GM08714 (cell line): ENCODE data around the gene RGS4.

ENCODE experiments used
- H3K4me3 ChIP-seq: fragments of 200-500 bp; sonication (Bioruptor generic); 2 replicates; pipeline ENCODE4 v1.5.1; 2014; ENCODE audit warnings: mild to moderate bottlenecking, low read length, inconsistent platforms
- ZNF274 ChIP-seq: IDR thresholded peaks from 2 replicates; pipeline ENCODE4 v1.6.1; 2012; ENCODE audit warnings: mild to moderate bottlenecking, low read depth, low read length

The RGS4 gene

DNA sequence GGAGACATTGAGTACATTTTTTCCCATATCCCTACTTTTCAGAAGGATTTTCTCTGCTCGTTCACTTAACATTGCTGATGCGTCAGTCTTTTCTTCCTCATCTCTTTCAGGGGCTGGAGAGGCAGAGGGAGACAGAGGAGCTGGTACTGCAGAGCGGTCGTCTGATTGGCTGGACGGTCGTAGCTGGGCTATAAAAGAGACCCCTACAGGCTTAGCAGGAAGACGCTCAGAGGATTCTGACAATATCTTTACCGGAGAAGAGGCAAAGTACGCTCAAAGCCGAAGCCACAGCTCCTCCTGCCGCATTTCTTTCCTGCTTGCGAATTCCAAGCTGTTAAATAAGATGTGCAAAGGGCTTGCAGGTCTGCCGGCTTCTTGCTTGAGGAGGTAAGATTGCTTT lies at the start of gene RGS4:
RGS4 (plus strand) TSS at position 220 of the 400 bp plus-strand sequence; CDS start at position 344, 124 bp downstream.
- no peak within 1 kb of the TSS for H3K4me3 ChIP-seq
- no peak for TF ChIP-seq ZNF274

DNA sequence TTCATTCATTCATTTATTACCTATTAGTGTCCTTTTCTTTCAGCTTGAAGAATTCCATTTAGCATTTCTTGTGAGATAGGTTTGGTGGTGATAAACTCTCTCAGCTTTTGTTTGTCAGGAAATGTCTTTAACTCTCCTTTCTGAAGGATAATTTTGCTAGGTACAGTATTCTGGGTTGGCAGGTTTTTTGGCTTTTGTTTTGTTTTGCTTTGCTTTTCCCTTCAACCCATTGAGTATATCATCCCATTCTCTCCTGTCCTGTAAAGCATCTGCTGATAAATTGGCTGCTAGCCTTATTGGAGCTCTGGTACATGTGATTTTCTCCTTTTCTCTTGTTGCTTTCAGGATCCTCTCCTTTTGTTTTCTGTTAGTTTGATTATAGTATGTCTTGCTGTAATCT lies 47.0 kb upstream of the RGS4 start:
- TF ChIP-seq ZNF274, result no peak
- H3K4me3 ChIP-seq, result no peak overlapping the region

DNA sequence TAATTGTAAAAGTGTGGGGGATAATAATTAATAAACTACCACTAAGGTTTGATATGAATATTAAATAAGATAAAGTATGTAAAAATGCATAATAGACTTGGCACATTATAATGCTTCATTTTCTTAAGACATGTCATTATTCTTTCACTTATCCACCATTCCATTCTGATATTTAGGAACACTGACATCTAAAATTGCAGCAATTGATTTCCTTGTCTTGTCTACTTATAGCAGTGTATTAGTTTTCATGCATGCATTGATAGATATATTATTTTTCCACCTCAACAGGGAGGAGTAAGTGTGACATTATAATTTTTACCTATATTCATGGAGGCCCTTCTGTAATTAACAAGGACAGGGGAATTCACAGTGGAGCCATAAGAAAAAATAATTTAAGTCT lies 41.6 kb upstream of the RGS4 start:
- TF ChIP-seq ZNF274, result no peak
- H3K4me3 ChIP-seq, result no peak overlapping the region

DNA sequence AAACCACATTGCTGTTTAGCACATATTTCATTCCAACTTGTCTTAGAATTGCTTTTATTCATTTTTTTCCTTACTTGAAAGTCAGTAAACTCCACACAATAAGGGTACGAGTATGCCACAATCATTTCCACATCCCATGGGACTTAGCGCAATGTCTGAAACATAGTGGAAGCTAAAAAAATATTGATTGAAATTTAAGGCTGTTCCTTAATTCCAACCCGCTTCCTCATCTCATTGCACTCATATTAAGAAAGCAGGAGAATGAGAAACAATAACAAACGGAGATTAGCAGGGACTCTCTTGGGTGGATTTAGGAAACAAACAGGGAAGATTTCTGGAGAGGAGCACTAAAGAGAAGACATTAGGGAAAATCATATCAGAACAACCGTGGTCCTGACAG lies 39.3 kb upstream of the RGS4 start:
- TF ChIP-seq ZNF274, result no peak
- H3K4me3 ChIP-seq, result no peak overlapping the region

DNA sequence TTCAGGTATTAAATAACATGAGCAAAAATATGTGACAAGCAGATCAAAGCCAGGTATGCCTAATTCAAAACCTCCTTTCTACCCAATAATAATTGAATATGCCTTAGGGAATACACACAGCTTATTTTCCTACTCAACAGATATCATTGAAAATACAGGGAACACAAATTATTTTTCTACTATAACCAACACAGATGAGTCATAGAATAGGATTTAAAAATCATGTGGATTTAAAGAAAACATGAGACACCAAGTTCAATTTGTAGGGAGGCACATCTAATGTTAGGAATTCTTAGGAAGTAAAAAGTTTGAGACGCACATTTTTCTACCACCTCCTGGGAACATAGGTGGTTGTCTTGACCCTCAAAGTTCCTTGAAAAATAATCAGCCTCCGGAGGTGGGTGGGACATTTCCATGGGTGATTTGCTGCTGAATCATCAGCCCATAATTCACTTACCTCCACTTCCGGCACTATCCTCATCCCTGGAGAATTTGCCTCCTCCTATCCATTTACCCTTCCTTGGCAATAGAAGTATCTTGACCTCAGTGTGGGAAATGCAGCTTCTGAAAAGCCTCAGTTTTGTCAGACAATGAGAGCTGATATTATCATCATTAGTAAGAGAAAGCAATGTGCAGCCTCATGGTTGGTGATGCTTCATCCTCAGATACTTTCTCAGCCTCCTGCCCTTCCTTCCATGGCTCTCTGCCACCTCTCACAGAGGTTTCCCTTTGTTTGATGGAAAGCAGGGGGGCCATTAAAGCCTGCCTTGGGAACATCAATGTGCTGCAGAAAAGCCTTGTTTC lies 33.5 kb upstream of the RGS4 start:
- no peak overlapping the region for H3K4me3 ChIP-seq
- no peak for TF ChIP-seq ZNF274

DNA sequence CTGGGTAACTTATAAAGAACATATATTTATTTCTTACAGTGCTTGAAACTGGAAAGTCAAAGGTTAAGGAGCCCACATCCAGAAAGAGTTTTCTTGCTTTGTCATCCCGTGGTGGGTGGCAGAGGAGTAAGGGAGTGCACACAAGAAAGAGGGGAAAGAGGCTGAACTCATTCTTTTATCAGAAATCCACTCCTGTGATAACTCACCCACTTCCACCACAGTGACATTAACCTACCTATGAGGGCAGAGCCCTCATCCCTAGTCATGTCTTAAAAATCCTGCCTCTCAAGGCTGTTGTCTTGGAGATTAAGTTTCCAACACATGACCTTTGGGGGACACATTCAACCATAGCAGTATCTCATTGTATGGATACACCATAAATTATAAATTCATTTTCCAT lies 32.5 kb upstream of the RGS4 start:
- no peak for TF ChIP-seq ZNF274
- H3K4me3 ChIP-seq, result no peak overlapping the region

DNA sequence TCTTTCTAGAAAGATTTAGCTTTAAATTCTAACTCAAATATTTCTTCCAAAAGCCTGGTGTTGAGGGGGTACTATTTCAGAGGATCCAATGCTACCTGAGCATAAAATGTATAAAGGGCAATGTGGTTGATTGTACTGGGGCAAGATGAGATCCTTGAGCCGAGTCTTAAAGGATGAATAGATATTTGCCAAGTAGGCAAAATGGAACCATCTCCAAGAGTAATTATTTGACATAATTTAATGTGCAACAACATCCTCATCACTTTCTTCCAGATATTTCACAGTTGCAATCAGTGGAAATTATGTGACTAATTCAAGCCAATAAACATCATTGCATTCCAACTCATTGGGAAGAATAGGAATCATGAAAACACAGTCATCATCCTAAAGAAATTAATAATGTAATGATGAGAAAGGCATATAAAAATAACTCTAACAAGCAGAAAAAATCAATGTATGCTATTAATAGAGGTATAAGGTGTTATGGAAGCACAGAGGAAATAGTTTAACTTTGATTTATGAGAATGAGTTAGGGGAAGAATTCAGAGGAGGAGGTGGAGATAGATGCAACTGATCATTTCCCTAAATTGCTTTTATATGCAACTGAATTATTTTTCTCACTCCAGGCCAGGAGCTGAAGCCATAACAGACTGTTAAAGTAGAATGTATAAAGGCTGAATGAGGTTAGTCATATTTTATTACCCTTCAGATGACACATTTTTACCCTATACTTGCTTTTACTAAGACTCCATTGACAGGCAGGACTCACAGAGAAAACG lies 30.0 kb upstream of the RGS4 start:
- H3K4me3 ChIP-seq, result no peak overlapping the region
- no peak for TF ChIP-seq ZNF274

DNA sequence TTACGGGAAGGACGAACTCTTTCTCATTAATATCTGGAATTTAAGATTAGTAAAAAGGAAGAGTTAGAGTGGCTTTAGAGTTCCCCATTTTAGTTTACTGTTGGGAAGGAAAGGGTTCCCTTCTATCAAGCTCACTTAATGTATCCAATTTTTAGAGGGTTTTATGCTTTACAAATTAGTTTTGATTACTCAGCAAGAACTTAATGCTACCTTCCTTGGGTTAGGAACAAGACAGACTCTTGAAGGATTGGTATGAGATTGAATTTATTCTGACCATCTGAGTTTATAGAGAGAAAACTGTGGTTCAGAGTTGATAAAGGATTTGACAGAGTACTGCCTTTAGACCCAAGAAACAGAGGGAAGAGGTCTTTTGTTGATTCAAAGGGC lies 29.5 kb upstream of the RGS4 start:
- H3K4me3 ChIP-seq, result no peak overlapping the region
- no peak for TF ChIP-seq ZNF274

DNA sequence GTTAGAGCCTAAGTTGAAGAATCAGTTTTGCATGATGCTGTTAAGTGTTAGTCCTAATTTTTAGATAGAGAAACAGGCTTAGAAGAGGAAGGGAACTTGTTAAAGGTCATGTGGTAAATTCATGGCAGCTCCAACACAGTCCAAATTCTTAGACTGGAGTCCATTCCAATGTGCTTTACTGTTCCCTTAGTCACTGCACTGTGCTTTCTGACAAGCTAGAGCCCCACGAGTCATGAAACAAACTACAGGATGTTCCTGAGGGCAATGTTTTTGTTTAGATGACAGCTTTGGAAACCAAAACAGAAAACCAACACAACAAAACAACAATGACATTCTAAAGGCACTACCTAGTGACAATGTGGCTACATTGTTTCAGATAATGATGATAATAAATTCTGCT lies 23.1 kb upstream of the RGS4 start:
- no peak for TF ChIP-seq ZNF274
- H3K4me3 ChIP-seq, result no peak overlapping the region

DNA sequence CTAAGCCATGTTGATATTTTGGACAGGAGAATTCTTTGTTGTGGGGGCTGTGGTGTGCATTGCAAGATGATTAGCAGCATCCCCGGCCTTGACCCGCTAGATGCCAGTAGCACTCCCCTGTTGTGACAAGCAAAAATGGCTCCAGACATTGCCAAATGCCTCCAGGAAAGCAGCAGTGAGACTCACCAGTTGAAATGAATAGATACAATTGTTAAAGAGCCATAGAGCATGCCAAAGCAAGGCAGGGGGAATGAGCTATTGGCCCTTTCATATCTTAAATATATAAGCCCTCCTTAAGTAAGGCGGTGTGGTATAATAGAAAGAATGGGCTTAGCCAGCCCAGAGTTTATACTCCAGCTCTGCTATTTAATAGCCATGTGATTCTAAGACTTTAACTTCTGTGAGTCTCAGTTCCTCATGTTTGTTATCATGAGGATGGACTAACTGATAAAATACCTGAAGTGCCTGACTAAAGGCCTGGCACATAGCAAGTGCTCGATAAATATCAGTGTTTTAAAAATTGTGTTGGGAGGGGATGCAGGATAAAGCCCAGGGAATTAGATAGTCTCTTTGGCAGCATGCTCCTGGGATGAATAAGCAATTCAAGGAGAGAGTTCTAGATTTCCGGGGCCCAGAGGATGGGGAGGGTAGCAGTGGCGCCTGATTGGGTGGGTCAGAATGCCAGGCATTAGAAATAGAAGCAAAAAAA lies 21.1 kb upstream of the RGS4 start:
- TF ChIP-seq ZNF274, result no peak
- H3K4me3 ChIP-seq, result no peak overlapping the region

DNA sequence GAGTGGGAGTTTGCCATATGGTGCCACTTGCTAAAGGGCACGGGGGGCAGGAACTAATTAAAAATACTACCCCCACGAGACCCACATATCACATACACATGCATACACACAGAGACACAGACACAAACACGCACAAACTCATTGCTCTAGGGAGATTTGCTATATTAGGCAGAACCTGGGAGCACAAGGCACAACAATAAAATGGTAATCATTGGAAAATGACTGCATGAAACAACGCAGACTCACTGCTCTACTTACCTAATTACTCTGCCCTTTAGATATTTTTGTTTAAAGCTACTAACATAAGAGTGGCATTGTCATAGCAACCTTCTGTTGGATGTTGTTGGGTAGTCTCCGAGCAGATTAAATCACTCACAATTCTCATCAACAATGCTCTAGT lies 20.3 kb upstream of the RGS4 start:
- no peak for TF ChIP-seq ZNF274
- no peak overlapping the region for H3K4me3 ChIP-seq

DNA sequence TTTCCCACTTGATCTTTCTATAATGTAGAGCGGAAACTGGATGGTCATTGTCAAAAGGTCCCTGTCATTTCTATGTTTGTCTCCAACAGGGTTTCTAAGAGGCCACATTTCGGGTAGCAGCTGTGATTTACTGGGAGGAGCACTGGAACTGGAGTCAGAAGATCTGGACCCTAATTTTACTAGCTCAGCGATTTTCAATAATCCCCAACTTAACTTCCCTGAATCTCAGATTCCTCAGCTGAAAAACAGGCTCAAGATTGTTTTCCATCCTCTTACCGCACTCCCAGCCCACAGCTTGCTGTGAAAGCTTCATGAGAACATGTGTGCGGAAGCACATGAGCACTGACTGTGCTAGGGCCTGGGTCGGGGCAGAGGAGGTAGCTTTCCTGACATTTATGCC lies 19.9 kb upstream of the RGS4 start:
- no peak for TF ChIP-seq ZNF274
- no peak overlapping the region for H3K4me3 ChIP-seq

DNA sequence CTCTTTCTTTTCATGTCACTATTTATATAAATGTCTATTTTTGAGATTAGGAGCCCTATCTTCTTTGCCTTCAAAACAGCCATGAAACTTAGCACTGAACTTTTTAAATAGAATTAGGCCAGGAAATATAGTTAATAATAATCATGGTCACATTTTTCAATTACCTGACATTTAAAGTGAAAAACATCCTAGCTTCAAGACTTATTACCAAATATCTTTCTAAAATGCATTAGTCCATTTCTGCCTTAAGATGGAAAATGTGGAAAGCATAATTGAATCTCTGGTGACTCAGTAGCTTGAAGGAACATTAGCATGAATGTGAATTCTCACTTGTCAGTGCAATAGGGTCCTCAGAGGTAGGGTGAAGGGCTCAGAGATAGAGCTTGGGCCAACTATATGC lies 18.7 kb upstream of the RGS4 start:
- no peak for TF ChIP-seq ZNF274
- H3K4me3 ChIP-seq, result no peak overlapping the region

DNA sequence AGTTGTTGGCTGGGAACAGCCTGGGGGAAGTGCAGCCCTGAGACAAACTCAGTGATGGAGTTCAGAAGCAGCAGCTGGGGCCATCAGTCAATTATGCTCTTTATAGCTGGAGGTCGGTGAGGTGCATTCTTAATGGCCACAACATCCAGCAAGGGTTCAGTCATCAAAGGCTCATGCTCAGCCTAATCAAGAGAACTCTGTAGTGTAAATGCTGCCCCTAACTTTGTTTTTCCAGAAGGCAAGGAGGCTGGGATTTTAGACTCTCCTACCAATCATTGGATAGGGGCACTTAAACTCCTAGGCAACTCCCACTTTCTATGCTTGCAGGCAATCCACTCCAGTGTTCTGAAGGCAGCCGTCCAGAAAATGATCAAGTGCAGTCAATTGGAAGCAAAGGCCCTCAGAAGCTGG lies 15.0 kb upstream of the RGS4 start:
- no peak for TF ChIP-seq ZNF274
- no peak overlapping the region for H3K4me3 ChIP-seq

DNA sequence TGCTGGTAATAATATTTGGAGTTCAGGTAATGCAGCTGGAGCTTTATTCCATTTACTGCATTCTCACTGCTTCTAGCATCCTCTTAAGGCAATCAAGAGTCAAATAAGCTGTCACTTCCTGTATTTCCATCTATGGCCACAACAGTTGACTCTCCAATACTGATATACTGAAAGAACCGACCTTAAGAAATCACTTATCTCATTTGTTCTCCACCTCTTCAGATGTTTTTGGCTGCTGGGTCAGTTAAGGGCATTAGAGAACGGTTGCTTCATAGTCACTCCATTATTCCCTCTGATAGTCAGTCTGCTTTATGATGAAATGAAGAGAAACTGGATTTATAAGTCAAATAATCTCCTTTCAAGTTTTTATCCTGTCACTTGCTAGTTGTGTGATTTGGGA lies 14.2 kb upstream of the RGS4 start:
- H3K4me3 ChIP-seq, result no peak overlapping the region
- TF ChIP-seq ZNF274, result no peak

DNA sequence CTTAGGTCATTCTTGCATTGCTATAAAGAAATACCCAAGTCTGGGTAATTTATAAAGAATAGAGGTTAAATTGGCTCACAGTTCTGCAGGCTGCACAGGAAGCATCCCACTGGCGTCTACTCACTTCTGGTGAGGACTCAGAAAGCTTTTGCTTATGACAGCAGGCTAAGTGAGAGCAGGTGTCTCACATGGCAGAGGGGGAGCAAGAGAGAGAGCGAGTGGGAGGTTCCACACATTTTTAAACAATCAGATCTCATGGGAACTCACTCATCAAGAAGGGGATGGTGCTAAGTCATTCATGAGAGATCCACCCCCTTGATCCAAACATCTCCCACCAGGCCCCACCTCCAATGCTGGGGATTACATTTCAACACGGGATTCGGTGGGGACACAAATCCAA lies 13.6 kb upstream of the RGS4 start:
- no peak overlapping the region for H3K4me3 ChIP-seq
- TF ChIP-seq ZNF274, result no peak
